Activated T-cell treated with anti-CD3 and anti-CD28 coated beads for 1 hour (primary cell): ENCODE results near the gene ZNF423.
"Not testable (repeated sequence)": the region's sequence is repeated elsewhere in the genome, so short reads cannot be mapped to it uniquely, and the experiment has no call there.

Experiments
- DNase-seq: peaks from one replicate; pipeline ENCODE4 v3.0.0-alpha.2; 2020; ENCODE audit warnings: low read depth

ZNF423 gene

DNA sequence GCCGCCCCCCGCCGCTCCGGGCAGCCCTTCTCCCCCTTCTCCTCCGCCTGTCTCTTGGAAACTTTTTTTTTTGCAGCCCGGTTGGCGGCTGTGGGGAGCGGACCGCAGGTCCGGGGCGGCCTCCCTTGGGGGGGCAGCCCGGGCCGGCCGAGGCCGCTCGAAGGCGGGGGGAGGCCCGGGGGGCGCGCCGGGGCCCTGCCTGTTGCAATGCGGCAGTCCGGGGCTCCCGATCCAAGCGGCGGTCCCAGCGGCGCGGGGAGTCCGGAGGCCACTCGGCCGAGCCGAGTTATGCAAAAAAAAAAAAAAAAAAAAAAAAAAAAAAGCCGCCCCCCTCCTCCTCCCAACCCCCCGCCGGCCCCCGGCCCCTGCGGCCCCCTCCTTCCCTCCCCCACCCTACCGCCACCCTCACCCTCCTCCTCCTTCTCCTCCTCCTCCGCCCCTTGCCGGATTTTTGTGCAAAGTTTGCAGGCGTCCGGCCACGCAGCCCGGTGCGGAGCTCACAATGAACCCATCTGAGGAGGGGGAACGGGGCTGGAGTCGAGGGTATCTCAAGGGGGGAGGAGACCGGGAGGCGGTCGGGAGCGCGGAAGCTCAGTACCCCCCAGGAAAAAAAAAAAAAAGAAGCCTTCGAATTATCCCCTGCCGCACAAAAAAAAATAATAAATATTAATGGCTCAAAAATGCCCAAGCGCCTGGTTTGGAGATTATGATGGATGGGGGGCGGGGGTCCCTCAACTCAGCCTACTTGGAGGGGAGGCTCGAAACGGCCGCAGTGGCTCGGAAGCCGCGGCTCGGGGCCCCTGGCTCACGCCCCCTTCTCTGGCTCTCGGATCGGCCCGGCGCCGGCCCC is at the start of gene ZNF423:
Gene ZNF423 (minus strand): TSS at position 291 of the 850 bp plus-strand sequence. CDS start 338 bp downstream, outside the sequence.
- DNase-seq: no peak

DNA sequence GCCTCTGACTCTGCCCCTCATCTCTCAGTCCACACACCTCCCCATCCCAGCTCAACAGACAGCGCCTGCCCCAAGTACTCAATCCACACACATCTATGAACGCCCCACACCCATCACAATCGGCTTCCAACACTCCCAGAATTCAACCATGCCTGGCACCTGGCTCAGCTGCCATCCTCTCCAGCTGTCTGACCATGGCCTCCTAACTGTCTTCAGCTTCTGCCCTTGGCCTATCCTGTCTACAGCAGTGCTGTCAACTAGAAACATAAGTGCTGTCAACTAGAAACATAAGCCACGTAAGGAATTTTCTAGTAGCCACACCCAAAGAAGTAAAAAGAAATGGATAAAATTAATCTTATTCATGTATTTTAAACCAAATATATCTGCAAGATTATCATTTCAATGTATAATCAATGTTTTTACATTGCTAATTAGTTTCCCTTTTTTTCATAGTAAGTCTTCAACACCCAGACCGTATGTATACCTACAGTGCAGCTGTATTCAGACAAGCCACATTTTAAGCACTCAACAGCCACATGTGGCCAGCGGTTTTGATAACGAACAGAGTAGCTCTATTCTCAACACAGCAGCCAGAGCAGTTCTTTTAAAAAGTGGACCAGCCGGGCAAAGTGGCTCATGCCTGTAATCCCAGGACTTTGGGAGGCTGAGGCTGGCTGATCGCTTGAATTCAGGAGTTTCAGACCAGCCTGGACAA is 48.6 kb upstream of the ZNF423 start:
- no peak for DNase-seq

DNA sequence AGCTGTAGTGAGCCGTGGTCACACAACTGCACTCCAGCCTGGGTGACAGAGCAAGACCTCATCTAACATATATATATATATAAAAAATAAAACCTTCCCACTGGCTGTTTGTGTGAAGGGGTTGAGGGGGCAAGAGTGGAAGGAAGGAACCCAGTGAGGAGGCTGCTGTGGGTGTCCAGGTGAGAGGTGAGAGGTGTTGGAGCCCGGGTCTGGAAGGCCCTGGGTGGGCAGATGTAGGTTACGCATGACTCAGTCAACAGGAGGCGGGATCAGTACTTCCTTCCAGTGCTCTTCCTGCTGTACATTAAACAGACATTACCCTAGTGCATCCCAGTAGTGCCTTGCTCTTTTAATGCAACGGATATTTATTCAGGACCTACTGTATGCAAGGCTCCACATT is 47.0 kb upstream of the ZNF423 start:
- no peak for DNase-seq

DNA sequence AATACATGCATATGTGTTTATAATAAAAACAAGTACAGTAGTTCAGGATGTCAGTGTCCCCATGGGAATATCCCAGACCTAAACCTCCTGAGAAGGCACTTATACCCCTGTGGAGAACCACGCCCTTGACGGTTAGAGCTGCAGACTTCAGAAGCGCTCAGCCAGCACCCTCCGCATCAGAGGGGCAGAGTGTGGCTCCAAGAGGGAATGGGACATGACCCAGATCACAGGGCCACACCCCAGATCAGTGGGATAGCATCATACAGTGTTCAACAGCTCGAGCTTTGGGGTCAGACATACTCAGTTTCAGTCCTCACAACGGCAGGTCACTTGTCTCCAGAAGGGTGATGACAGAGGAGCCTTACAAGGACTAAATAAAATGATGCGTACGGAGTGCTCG is 45.8 kb upstream of the ZNF423 start:
- DNase-seq: no peak

DNA sequence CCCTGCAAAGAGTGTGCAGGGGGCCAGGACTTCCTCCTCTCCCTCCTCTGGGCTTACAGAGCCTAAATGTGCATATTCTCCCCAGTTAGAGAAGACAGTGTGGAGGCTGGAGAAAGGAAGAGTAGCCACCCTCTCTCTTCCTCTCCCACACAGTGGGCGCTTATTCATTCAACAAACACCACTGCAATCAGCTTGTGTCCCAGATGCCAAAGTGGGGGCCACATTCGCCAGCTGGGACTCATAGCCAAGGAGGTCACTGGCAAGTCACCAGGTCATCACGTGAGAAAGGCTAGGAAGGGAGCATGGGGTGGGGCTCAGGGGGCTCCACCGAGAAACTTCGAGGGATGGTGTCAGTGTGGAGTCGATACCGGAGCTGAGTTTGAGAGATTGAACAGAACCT is 45.0 kb upstream of the ZNF423 start:
- no peak for DNase-seq

DNA sequence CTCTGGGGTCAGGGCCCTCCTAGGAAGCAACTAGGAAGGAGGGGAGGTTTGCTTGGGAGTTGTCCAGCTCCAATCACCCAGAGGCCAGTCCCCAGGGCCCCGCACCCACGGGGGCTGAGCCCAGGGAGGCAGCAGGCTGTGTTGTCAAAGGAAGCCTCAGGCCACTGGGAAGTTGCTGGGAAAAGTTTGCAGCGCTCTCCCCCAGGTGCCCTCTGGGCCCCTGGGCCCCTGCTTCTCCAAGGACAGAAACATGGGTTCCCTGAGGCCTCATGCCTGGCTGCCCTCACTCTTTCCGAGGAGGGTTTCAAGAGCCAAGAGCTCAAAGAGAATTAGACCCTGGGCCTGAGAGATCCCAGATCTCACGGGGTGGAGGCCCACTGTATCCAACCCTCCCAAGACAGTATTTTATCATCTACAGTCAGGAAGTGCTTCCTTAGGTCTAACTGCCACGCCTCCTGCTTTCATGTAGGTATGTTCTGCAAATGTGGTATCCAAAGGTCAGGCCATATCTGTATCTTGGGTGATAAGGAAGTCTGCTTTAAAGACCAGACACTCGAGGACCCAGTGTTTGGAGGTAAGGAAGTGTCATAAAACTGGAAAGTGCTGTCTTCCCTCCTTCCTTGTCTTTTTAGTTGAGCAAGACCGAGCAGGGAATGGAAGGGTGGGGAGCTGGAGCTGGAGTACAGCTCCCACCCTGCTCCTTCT is 44.2 kb upstream of the ZNF423 start:
- no peak for DNase-seq

DNA sequence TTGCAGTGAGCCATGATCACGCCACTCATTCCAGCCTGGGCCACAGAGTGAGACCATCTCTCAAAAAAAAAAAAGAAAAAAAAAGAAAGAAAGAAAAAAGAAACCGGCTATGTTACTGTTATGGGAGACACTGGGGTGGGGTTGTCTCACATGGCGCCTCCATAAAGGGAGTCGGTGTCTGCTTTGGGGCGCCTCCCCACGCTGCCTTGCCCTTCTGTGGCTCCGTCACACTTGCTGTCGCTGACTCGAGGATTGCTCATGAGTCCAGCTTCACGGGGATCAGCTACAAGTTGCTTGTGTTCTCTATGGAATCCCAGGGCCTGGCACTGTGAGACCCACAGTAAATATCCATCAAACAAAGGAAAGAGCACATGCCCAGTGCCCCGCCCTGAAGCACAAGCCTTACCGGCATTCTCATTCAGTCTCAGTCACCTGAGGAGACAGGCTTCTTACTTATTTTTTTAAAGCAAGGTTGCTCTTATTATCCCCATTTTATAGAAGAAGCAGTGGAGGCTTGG is 40.6 kb upstream of the ZNF423 start:
- DNase-seq: no peak

DNA sequence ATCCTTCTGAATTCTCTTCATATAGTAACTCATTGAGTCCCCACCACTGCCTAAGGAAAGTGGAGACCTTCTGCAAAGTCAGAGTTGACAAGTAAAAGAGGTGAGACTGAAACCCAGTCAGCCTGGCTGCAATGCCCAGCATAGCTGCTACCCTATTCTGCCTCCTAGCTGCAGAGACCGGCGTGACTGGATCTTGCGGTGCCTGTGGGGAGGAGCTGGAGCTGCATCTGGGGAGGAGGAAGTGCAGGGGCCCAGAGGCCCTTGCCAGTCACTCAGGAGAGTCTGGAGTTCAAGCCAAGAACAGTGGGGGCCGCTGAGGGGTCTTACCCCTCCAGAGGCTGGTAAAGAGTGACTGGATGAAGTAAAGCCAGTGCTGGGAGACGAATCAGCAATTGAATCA is 35.0 kb upstream of the ZNF423 start:
- DNase-seq: no peak

DNA sequence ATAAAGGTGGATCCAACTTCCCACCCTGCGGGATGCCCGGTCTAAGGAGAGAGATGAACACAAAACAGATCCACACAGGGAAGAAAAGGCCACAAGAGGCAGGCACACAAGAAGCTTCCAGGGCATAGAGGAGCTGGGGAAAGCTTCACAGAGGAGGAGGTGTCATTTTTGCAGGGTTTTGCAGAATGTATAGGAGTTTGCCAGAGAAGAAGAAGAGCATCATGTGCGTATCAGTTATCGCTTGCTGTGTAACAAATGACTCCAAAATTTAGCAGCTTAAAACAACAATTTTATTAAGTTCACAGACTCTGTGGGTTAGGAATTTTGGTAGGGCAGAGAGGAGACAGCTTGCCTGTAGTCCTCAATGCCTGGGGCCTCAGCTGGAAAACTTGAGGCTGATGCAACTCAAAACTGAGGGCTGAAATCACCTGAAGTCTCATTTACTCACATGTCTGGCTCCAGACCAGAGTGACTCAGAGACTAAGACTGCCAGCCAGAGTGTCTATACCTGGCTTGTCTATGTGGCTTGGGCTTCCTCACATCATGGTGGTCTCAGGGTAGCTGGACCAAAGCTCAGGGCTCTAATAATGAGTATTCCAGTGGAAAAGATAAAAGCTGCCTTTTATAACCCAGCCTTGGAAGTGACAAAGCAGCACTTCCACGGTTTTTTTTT is 33.9 kb upstream of the ZNF423 start:
- no peak for DNase-seq

DNA sequence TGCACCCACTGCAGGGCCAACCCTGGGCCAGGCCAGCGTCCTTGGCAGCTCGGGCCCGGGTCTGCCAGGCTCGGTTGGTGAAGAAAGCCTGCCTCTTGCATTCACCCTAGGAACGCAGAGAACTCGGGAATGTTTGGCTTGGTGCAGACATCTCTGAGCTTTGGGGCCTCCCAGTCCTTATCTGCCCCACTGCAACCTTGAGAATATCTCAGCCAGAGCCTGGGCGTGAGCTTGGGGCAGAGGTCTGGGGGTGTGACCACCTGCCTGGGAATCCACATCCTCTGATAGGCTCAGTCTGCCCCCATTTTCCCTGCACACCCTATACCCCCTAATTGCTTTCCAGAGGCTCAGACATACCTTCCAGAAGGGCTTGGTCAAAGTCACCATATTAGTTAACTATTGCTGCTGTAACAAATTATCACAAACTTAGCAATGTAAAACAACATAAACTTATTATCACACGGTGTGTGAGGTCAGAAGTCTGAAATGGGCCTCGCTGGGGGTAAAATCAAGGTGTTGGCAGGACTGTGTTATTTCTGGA is 30.7 kb upstream of the ZNF423 start:
- no peak for DNase-seq

DNA sequence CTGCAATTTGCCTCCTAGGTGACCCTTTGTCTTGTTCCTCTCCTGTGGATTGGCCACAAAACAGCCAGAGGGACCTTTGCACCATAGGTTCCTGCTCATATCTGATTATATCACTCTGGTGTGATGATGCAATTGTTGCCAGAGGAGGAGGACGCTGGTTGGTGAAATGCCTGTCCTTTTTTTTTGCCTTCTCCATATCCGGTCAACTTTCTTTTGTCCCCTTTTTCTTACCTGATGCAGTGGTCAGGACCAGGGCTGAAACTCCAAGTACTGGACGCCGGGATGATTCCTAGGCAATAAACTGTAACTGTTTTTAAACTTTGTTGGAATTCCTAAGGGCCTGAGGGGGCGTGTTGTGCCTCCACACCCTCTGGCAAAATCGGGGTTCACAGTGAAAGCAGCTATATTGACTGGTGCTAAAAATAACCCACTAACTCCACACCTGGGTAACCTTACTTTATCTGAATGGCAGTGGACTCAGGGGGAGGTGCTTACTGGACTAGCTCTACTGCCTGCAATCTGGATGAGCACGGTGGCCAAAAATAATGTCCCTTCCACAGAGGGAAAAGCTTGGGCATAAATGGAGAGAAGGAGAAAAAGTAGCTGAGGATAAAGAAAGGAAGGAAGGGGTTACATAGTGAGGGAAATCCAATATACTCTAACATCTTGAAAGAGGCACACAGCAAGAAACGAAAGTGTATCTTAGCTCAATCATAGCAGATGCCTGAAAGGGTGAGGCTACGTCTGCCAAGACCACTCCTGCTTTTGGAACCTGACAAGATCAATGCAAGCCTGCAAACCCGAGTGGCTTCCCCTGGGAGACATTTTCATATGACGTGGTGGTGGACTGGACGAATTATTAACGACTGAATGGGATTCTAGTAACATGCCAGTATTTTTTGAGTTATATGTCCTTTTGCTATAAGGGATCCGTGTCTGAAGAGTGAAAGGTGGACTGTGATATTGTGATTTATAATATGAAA is 28.4 kb upstream of the ZNF423 start:
- no peak for DNase-seq

DNA sequence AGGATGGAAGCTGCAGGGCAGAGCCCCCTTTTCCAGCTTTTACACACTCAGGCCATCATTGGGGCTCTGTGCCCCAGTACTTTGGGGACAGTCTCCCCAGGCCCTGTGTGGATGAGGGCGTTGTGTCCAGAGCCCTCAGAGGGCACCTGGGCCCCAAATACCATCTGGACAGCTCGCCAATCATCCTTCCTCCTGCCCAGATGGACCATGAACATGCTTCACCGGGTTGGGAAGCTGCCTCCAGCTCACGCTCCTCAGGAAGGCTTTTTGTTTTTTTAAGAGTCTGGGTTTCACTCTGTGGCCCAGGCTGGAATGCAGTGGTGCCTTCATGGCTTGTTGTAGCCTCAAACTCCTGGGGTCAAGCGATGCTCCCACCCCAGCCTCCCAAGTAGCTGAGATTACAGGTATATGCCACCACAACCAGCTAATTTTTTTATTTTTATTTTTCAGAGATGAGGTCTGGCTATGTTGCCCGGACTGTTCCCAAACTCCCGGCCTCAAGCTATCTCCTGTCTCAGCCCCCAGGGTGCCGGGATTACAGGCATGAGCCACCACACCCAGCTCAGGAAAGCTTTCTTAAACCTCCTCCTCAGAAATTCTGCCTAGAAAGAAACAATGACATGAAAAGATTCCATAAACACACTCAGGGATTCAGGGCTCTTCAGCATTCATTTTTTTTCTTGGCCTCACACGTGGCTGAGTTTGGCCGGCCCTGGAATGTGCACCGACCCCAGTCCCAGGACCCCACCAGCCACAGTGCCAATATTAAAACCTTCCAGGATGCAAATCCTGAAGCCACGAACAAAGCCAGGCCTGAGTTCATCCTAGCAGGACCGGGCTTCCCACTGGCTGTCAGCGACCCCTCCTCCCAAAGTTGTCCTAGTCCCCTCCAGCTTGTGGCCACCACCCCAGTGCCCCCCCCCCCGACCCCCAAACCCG is 27.4 kb upstream of the ZNF423 start:
- DNase-seq: no peak

DNA sequence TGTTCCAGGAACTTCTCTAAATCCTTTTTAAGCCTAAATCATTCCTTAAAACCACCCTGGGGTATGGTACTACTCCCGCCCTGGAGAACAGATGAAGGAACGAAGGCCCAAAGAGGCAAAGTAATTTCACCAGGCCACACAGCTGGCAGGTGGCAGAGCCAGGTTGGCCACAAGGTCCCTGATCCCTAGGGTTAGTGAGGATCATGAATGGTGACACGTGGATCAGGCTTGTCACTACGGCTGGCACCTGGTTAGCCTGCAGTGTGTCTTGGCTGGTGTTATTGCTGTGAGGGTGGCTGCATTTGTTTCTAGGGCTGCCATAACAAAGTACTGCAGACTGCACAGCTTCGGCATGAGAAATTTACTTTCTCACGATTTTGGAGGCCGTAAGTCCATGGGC is 26.0 kb upstream of the ZNF423 start:
- DNase-seq: no peak

DNA sequence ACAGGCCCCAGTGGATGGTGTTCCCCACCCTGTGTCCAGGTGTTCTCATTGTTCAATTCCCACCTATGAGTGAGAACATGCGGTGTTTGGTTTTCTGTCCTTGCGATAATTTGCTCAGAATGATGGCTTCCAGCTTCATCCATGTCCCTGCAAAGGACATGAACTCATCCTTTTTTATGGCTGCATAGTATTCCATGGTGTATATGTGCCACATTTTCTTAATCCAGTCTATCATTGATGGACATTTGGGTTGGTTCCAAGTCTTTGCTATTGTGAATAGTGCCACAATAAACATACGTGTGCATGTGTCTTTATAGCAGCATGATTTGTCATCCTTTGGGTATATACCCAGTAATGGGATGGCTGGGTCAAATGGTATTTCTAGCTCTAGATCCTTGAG is 22.6 kb upstream of the ZNF423 start:
- not testable (repeated sequence) for DNase-seq

DNA sequence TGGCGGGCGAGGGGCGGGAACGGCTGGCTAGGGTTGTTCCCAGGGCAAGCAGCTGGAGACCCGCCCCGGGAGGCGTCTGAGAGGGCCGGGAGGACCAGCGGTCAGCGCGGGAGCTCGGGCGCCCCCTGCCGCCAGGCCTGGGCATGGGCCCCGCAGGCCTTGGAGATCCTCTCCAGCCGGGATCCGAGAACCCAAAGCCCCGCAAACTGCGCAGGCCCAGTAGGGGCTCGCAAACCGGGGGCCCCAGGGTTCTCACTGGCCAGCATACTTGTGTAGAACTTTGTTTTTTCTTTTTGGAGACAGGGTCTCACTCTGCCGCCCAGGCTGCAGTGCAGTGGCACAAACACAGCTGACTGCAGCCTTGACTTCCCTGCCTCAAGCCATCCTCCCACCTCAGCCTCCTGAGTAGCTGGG is 20.8 kb upstream of the ZNF423 start:
- no peak for DNase-seq

DNA sequence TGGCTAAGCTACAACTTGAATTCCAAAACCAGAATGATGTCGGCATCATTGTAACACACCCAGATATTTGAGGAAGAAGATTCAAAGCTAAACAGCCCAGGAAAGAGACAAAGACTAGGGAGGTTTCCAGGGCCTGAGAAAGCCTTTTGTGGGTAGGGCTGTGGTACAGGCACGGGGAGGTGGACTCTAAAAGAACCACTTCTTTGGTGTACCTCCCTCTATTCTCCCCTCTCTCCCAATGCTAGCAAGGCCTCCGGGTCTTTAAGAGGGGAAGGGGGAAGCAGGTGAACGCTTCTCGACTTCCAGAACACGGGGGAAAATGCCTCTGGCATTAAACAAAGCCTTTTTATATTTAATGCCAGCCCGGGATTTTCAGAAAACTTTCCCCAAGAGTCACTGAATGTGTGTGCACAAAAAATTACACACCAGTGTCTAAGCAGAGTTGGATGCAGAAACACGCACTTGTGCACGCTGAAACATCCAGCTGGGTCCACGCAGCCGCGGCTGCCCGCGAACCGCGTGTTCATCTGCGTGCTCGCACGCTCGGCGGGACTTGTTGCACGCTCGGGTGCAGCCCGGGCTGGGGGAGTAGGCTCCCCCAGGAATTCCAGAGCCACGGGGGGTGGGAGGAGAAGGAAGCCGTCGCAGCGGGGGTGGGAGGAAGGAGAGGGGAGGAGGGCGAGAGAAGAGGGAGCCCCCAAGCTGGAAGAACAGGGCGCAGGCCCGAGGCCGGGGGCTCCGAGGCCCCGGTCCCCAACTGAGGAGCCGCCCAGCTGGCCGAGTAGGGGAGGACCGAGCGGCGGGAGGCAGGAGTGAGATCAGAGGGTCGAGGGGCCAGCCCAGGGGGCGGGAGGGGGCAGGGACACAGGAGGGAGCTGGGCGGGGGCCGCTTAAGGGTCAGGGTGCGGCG is 20.1 kb upstream of the ZNF423 start:
- DNase-seq: no peak

DNA sequence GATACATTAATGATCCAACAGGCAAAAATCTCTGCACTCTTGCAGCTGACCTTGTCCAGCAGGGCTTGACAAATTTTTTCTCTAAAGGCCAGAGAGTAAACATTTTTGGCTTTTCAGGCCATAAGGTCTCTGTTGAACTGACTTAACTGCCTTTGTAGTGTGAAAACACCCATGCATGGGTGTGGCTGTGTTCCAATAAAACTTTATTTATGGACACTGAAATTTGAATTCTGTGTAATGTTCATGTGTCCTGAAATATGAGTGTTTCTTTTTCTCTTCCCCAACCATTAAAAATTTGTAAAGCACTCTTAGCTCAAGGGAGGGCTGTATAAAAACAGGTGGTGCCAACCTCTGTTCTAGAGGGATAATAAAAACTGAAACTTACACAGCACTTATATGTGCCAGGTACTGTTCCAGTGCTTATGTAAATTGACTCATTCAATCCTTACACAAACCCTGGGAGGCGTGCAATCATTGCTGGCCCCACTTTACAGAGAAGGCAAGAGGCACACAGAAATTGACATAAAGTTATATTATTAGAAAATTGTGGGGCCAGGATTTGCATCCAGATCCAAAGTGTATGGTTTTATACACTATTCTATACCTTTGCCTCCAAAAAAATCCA is 18.8 kb upstream of the ZNF423 start:
- DNase-seq: no peak

DNA sequence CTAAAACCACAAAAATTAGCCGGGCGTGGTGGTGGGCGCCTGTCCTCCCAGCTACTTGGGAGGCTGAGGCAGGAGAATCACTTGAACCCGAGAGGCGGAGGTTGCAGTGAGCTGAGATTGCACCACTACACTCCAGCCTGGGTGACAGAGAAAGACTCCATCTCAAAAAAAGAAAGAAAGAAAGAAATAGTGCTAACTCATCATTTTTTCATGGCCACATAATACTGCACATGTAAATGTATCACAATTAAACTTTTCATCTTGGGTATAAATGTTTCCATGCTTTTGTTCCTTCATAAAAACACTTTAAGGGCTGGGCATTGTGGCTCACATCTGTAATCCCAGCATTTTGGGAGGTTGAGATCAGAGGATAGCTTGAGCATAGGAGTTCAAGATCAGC is 15.9 kb upstream of the ZNF423 start:
- DNase-seq: not testable (repeated sequence)
